ENCODE results near the gene DOHH. TPM values are rescaled to one million over a fixed set of nuclear protein-coding genes. Genes with fewer than 3 reads are reported as not detected.

Gene DOHH
- polyA plus RNA-seq, 2 of the 4 experiments (the other 2 are of a cell fraction) = 4.6 to 13.3 TPM

DNA sequence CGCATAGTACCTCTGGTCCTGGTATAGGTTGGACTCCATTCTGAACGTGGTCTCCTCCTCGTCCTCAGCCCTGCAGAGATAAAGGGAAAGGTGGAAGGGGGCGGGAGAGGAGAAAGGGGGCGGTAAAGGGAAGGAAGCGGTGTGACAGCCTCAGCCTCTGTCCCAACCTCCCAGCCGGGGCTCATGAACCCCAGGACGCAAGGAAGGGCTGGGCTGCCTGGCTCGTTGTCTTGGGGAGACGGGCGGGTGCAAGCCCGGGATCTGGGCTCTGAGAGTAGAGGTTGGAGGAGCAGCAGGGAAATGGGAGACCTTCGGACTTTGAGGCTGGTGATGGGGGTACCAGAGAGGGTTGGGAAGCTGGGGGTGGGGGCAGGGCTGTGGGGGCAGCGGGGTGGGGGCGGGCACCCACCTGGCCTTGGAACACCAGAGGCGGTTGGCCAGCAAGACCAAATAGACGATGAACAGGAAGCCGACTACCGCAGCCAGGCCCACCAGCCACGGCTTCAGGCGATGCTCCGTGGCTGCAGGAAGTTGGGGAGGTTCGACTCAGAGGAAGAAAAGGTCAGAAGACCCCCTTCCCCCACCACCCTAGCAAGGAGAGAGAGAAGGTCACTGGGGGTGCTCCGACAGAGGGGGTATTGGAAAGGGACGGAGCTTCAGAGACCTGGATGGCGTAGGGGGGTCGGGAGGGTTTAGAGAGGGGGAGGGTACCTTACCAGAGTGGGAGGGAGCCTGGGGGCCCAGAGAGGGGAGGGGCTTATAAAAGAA, 21.9 kb downstream of the DOHH start:
- POLR2A ChIA-PET = no interaction called here
- FAIRE-seq = no peak
- Histone ChIP-seq H3K4me2 (peak overlapping the region; percentile 64), H3K9me3 (no peaks in the 10 kb centered on the region), H3K4me1 (peaks cover 8% of the 10 kb centered on the region; the same call in 2 of the 3 replicates), H3K27ac (0 out of 6 replicates have a peak overlapping the region, but pooled peaks of 1 of the 2 experiments have one; percentile 21), H3K4me3 (no peak overlapping the region)
- TF ChIP-seq POLR2A (IDR thresholded peaks at IDR 0.05; ENCODE audit: low read length) = no peak
- TF ChIP-seq, protein P1, sequence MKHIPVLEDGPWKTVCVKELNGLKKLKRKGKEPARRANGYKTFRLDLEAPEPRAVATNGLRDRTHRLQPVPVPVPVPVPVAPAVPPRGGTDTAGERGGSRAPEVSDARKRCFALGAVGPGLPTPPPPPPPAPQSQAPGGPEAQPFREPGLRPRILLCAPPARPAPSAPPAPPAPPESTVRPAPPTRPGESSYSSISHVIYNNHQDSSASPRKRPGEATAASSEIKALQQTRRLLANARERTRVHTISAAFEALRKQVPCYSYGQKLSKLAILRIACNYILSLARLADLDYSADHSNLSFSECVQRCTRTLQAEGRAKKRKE (CRISPR knock-in tag; IDR thresholded peaks at IDR 0.05; ENCODE audit: low read depth) = no peak
- no peak for TF ChIP-seq ZFP36 (IDR thresholded peaks at IDR 0.05; ENCODE audit: borderline replicate concordance, partially characterized antibody)
- TF ChIP-seq FOXS1 (CRISPR knock-in tag; IDR thresholded peaks at IDR 0.05) = no peak
- no peak for TF ChIP-seq RCOR1 (IDR thresholded peaks at IDR 0.05; ENCODE audit: low read depth, low read length)
- TF ChIP-seq KDM5A (IDR thresholded peaks at IDR 0.05) = no peak
- TF ChIP-seq, protein P2, sequence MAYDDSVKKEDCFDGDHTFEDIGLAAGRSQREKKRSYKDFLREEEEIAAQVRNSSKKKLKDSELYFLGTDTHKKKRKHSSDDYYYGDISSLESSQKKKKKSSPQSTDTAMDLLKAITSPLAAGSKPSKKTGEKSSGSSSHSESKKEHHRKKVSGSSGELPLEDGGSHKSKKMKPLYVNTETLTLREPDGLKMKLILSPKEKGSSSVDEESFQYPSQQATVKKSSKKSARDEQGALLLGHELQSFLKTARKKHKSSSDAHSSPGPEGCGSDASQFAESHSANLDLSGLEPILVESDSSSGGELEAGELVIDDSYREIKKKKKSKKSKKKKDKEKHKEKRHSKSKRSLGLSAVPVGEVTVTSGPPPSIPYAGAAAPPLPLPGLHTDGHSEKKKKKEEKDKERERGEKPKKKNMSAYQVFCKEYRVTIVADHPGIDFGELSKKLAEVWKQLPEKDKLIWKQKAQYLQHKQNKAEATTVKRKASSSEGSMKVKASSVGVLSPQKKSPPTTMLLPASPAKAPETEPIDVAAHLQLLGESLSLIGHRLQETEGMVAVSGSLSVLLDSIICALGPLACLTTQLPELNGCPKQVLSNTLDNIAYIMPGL (CRISPR knock-in tag; IDR thresholded peaks at IDR 0.05; ENCODE audit: borderline replicate concordance) = no peak
- no peak for TF ChIP-seq CBX8 (IDR thresholded peaks at IDR 0.05)
- TF ChIP-seq, protein P3, sequence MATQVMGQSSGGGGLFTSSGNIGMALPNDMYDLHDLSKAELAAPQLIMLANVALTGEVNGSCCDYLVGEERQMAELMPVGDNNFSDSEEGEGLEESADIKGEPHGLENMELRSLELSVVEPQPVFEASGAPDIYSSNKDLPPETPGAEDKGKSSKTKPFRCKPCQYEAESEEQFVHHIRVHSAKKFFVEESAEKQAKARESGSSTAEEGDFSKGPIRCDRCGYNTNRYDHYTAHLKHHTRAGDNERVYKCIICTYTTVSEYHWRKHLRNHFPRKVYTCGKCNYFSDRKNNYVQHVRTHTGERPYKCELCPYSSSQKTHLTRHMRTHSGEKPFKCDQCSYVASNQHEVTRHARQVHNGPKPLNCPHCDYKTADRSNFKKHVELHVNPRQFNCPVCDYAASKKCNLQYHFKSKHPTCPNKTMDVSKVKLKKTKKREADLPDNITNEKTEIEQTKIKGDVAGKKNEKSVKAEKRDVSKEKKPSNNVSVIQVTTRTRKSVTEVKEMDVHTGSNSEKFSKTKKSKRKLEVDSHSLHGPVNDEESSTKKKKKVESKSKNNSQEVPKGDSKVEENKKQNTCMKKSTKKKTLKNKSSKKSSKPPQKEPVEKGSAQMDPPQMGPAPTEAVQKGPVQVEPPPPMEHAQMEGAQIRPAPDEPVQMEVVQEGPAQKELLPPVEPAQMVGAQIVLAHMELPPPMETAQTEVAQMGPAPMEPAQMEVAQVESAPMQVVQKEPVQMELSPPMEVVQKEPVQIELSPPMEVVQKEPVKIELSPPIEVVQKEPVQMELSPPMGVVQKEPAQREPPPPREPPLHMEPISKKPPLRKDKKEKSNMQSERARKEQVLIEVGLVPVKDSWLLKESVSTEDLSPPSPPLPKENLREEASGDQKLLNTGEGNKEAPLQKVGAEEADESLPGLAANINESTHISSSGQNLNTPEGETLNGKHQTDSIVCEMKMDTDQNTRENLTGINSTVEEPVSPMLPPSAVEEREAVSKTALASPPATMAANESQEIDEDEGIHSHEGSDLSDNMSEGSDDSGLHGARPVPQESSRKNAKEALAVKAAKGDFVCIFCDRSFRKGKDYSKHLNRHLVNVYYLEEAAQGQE (IDR thresholded peaks at IDR 0.05) = no peak
- no peak for TF ChIP-seq ESRRA (IDR thresholded peaks at IDR 0.05; ENCODE audit: borderline replicate concordance, low read length)
- no peak for TF ChIP-seq BHLHE40 (IDR thresholded peaks at IDR 0.05; ENCODE audit: low read depth, low read length)
- no peak for TF ChIP-seq EHF (CRISPR knock-in tag; IDR thresholded peaks at IDR 0.05)
- no peak for TF ChIP-seq NR3C1 (IDR thresholded peaks at IDR 0.05)
- TF ChIP-seq, protein P4, sequence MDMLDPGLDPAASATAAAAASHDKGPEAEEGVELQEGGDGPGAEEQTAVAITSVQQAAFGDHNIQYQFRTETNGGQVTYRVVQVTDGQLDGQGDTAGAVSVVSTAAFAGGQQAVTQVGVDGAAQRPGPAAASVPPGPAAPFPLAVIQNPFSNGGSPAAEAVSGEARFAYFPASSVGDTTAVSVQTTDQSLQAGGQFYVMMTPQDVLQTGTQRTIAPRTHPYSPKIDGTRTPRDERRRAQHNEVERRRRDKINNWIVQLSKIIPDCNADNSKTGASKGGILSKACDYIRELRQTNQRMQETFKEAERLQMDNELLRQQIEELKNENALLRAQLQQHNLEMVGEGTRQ (IDR thresholded peaks at IDR 0.05) = no peak
- no peak for DNase-seq (ENCODE audit: low read depth in 1 of 2, low spot score in 1 of 2)
- CTCF ChIA-PET = interaction anchor here (0.6 to 2.0 kb wide), 5 partner anchors 50 to 183 kb away, joined by 3 to 7 read pairs (median 4); no protein-coding TSS in a partner anchor
- ATAC-seq = peak in 1 of 2 experiments; percentile 4; a peak in 2 of 6 replicates
- 45% methylated on average over 13 of the region's 27 CpGs for WGBS (ENCODE audit: missing lambda C conversion rate)

DNA sequence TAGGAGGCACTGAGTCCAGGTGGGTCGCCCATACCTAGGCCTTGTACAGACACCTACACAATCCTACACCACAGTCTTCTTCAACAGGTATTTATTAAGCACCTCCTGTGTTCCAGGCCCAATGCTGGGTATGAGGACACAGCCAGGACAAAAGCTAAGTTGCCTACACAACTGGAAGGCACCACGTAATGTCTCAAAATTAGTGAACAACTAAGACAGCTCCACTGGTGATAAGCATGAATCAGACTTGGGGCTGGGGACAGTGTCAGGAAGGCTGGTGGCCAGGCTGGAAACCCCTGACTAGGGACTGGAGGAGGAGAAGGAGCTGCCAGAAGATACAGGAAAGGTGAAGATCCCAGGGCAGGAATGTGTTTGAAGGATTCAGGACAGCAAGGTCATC, 22.5 kb downstream of the DOHH start:
- Histone ChIP-seq H3K27ac (no peak overlapping the region), H3K4me3 (no peak overlapping the region), H3K4me2 (no peak overlapping the region), H3K4me1 (peaks cover 8% of the 10 kb centered on the region; the same call in 2 of the 3 replicates), H3K9me3 (no peaks in the 10 kb centered on the region)
- DNase-seq (ENCODE audit: low read depth in 1 of 2, low spot score in 1 of 2) (no peak), ATAC-seq (no peak), FAIRE-seq (no peak)
- TF ChIP-seq, protein P5, sequence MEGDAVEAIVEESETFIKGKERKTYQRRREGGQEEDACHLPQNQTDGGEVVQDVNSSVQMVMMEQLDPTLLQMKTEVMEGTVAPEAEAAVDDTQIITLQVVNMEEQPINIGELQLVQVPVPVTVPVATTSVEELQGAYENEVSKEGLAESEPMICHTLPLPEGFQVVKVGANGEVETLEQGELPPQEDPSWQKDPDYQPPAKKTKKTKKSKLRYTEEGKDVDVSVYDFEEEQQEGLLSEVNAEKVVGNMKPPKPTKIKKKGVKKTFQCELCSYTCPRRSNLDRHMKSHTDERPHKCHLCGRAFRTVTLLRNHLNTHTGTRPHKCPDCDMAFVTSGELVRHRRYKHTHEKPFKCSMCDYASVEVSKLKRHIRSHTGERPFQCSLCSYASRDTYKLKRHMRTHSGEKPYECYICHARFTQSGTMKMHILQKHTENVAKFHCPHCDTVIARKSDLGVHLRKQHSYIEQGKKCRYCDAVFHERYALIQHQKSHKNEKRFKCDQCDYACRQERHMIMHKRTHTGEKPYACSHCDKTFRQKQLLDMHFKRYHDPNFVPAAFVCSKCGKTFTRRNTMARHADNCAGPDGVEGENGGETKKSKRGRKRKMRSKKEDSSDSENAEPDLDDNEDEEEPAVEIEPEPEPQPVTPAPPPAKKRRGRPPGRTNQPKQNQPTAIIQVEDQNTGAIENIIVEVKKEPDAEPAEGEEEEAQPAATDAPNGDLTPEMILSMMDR (IDR thresholded peaks at IDR 0.05) = no peak
- TF ChIP-seq FOSL2 (IDR thresholded peaks at IDR 0.05) (no peak), FOSL2 (CRISPR knock-in tag; IDR thresholded peaks at IDR 0.05) (no peak)
- TF ChIP-seq, protein P6, sequence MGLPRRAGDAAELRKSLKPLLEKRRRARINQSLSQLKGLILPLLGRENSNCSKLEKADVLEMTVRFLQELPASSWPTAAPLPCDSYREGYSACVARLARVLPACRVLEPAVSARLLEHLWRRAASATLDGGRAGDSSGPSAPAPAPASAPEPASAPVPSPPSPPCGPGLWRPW (IDR thresholded peaks at IDR 0.05) = no peak
- POLR2A ChIA-PET = no interaction called here
- CTCF ChIA-PET = interaction anchor here (0.6 to 2.0 kb wide), 3 partner anchors 49 to 183 kb away, joined by 3 to 4 read pairs (median 3); no protein-coding TSS in a partner anchor
- 55% methylated on average over 2 of the region's 2 CpGs for WGBS (ENCODE audit: missing lambda C conversion rate)

Data from A549 (cell line).